HepG2 (cell line): Measurements from ENCODE around the gene CCDC87. TPM values are rescaled to one million over a fixed set of nuclear protein-coding genes. Genes with fewer than 3 reads are reported as not detected.

Experiments used
- ATAC-seq: fragments of 200-7000 bp; cut with Tn5 transposase; 3 replicates; pipeline ENCODE4 v1.9.1; 2020; ENCODE audit warnings: mild to moderate bottlenecking, moderate library complexity
- BruUV-seq: library from RNA; stranded (reverse); fragments of 400-500 nt; replicated peaks from 2 replicates; lab custom pipeline; 2021; lab: Mats Ljungman, UMichigan
- CTCF ChIA-PET: fragments of 300-600 bp; formaldehyde crosslinking; extraction: SDS; loops from one replicate; lab custom pipeline; 2021; ENCODE audit warnings: low total read pairs, inconsistent platforms, low intra/inter-chr PET ratio; lab: Yijun Ruan, JAX
- POLR2A ChIA-PET: fragments of 350-600 bp; sonication (Branson Sonifier 250); formaldehyde crosslinking; loops from one replicate; lab custom pipeline; 2020; ENCODE audit warnings: antibody characterized with exemption, inconsistent platforms; lab: Yijun Ruan, JAX
- DNase-seq: peaks from one replicate; pipeline ENCODE4 v3.0.0-alpha.2; 2015; ENCODE audit warnings: low spot score
- FAIRE-seq: peaks from 3 replicates; lab custom pipeline; 2011; peaks lifted over from hg19 to GRCh38; lab: Jason Lieb, UNC
- H2AFZ ChIP-seq: one replicate; pipeline ENCODE4 v1.6.1; 2011; ENCODE audit warnings: low read length, inconsistent platforms
- H3K27ac ChIP-seq: fragments of 300-600 bp; 3 replicates; pipeline ENCODE4 v1.8.0; 2011; ENCODE audit warnings: mixed run types, mild to moderate bottlenecking, mixed read lengths, low read length, inconsistent platforms; ENCODE audit not compliant: insufficient read depth; ENCODE audit errors: extremely low read length
- H3K27me3 ChIP-seq, 2 experiments: fragments of 200-600 bp in 1 of 2; 2 replicates in 1 of 2; 3 replicates in 1 of 2; pipeline versions ENCODE4 v1.6.0 to v1.8.0; 2011; ENCODE audit warnings: low read length in 2 of 2, mild to moderate bottlenecking in 2 of 2, moderate library complexity in 2 of 2, inconsistent platforms in 1 of 2; ENCODE audit not compliant: insufficient read depth in 2 of 2, control insufficient read depth in 1 of 2
- H3K36me3 ChIP-seq, 2 experiments: fragments of 200-600 bp in 1 of 2; replicated peaks in 1 of 2; 2 replicates in 1 of 2; 3 replicates in 1 of 2; pipeline versions ENCODE4 v1.5.1 to v1.8.0; 2011; ENCODE audit warnings: low read length in 2 of 2, inconsistent platforms in 1 of 2; ENCODE audit not compliant: insufficient read depth in 2 of 2, control insufficient read depth in 1 of 2
- H3K4me1 ChIP-seq: 2 replicates; pipeline ENCODE4 v1.5.1; 2012; ENCODE audit warnings: low read length, inconsistent platforms; ENCODE audit not compliant: insufficient read depth
- H3K4me2 ChIP-seq: 2 replicates; pipeline ENCODE4 v1.6.0; 2011; ENCODE audit warnings: low read depth, low read length, inconsistent platforms
- H3K4me3 ChIP-seq, 3 experiments: fragments of 200-600 bp in 1 of 3; sonication (generic), shearing (Covaris generic) in 1 of 3; replicated peaks in 1 of 3; 2 replicates each; pipeline ENCODE4 v1.5.1; 2011 to 2016; ENCODE audit warnings: low read length in 3 of 3, inconsistent platforms in 2 of 3, low read depth in 2 of 3, mild to moderate bottlenecking in 2 of 3, control low read depth in 1 of 3, mixed read lengths in 1 of 3; ENCODE audit not compliant: insufficient read depth in 1 of 3
- H3K79me2 ChIP-seq: one replicate; pipeline ENCODE4 v1.6.1; 2011; ENCODE audit warnings: low read length, inconsistent platforms; ENCODE audit not compliant: insufficient read depth
- H3K9ac ChIP-seq: 2 replicates; pipeline ENCODE4 v1.6.0; 2011; ENCODE audit warnings: mild to moderate bottlenecking, low read depth, low read length, inconsistent platforms; ENCODE audit not compliant: insufficient read depth
- H3K9me3 ChIP-seq: 2 replicates; pipeline ENCODE4 v1.5.1; 2012; ENCODE audit warnings: mild to moderate bottlenecking, low read length
- H4K20me1 ChIP-seq: 2 replicates; pipeline ENCODE4 v1.6.0; 2011; ENCODE audit warnings: inconsistent platforms, mild to moderate bottlenecking, low read length, moderate library complexity; ENCODE audit not compliant: insufficient read depth
- ARID3A ChIP-seq: IDR thresholded peaks from 2 replicates; pipeline ENCODE4 v1.6.1; 2012; ENCODE audit warnings: low read depth, low read length, improper control_type of control experiment
- CEBPB ChIP-seq: IDR thresholded peaks from 2 replicates; pipeline ENCODE4 v1.6.1; 2011; ENCODE audit warnings: low read depth, low read length, improper control_type of control experiment, borderline replicate concordance
- GLMP ChIP-seq: sonication (generic); formaldehyde crosslinking; IDR thresholded peaks from 2 replicates; pipeline ENCODE4 v1.9.0; 2021; ENCODE audit warnings: missing genetic modification reagents, mild to moderate bottlenecking, borderline replicate concordance
- KDM5B ChIP-seq: sonication (generic); formaldehyde crosslinking; IDR thresholded peaks from 2 replicates; pipeline ENCODE4 v1.4.0; 2020; ENCODE audit warnings: missing genetic modification reagents, mild to moderate bottlenecking, borderline replicate concordance
- MXD3 ChIP-seq: IDR thresholded peaks from 2 replicates; pipeline ENCODE4 v1.6.1; 2016; ENCODE audit warnings: mild to moderate bottlenecking, missing biosample characterization, missing genetic modification reagents
- NCOA2 ChIP-seq: sonication (generic); formaldehyde crosslinking; IDR thresholded peaks from 2 replicates; pipeline ENCODE4 v1.8.0; 2022; ENCODE audit warnings: inconsistent platforms
- ZNF609 ChIP-seq: sonication (generic); formaldehyde crosslinking; IDR thresholded peaks from 2 replicates; pipeline ENCODE4 v1.4.0; 2020; ENCODE audit warnings: mild to moderate bottlenecking, missing genetic modification reagents, borderline replicate concordance
- WGBS: methylation state at CpG from one replicate; pipeline ENCODE4 v1.1.6; 2017; ENCODE audit warnings: low lambda C conversion rate; 5-methylcytosine and 5-hydroxymethylcytosine counted together
- in situ Hi-C: cut with HindIII; loops from 2 replicates; pipeline ENCODE4 v1.10.0; 2017; ENCODE audit warnings: low pct_unique_long_range_greater_than_20kb; ENCODE audit not compliant: extremely low pct_ligation_motif_present
- intact Hi-C: fragments of 100-400 bp; cut with micrococcal nuclease; formaldehyde crosslinking; loops from one replicate; pipeline ENCODE4 v1.10.0; 2022; ENCODE audit not compliant: unreplicated experiment
- polyA plus RNA-seq, 8 experiments: library from polyadenylated mRNA; depleted of rRNA in 3 of 8; stranded (reverse) in 7 of 8; unstranded in 1 of 8; fragments of >200 nt; fragmentation: Illumina TruSeq in 4 of 8; extraction: Trizol in 4 of 8; gene quantifications; 2 replicates each; pipeline versions ENCODE4 v1.2.1 to v1.2.3, GENCODE V29; 2011 to 2016; ENCODE audit warnings: low read depth in 4 of 8, missing spikeins in 1 of 8, mixed read lengths in 1 of 8; ENCODE audit not compliant: insufficient read depth in 1 of 8
- total RNA-seq, 5 experiments: library from RNA; depleted of rRNA; stranded (reverse); fragments of >200 nt; fragmentation: Illumina TruSeq; extraction: Trizol; gene quantifications; 2 replicates each; pipeline ENCODE4 v1.2.3, GENCODE V29; 2016; ENCODE audit warnings: low read depth in 1 of 5

Gene CCDC87
- total and polyA plus RNA-seq, 2 of the 13 experiments (the other 11 are each of a cell fraction or from before 2014, with no cell fraction given): 0.05 to 0.42 TPM

GRCh38 chr11:66569076-66569475 is 23.8 kb downstream of the CCDC87 start:
- H3K36me3 ChIP-seq: no peaks in the 10 kb centered on the region
- H4K20me1 ChIP-seq: no peaks in the 10 kb centered on the region
- H3K4me1 ChIP-seq: no peaks in the 10 kb centered on the region
- CTCF ChIA-PET: no interaction called here
- WGBS: 63% methylated on average over 5 of the region's 7 CpGs
- BruUV-seq: no TSS peak
- no peak for DNase-seq
- H3K27me3 ChIP-seq: peaks cover 3 to 38% of the 10 kb centered on the region in 2 experiments; a peak in 4 of 5 replicates
- TF ChIP-seq GLMP (CRISPR knock-in tag) (no peak), ZNF609 (CRISPR knock-in tag) (no peak), KDM5B (CRISPR knock-in tag) (no peak), NCOA2 (CRISPR knock-in tag) (no peak), MXD3 (CRISPR knock-in tag) (no peak), CEBPB (no peak), ARID3A (no peak)
- TF ChIP-seq, all 625 proteins: peak for 0
- POLR2A ChIA-PET: no interaction called here
- Histone ChIP-seq H3K9me3 (no peaks in the 10 kb centered on the region), H2AFZ (no peak overlapping the region), H3K9ac (no peak overlapping the region), H3K27ac (no peak overlapping the region), H3K4me3 (no peak overlapping the region), H3K79me2 (no peaks in the 10 kb centered on the region), H3K4me2 (no peak overlapping the region)
- ATAC-seq (no peak), FAIRE-seq (no peak)
- in situ Hi-C loops (loop anchor here (25.0 kb wide), 1 partner anchor 268 kb away; the partner anchor contains the start of gene RCE1), intact Hi-C loops (no loop called here)
